CD14-positive monocyte (primary cell): ENCODE measurements around the gene SELENOK. TPM values are rescaled to one million over a fixed set of nuclear protein-coding genes. Genes with fewer than 3 reads are reported as not detected.
A peak's percentile ranks its signal among the peaks of the same experiment; 100 is the strongest.

Experiments
- DNase-seq, 3 donors: peaks; one replicate each; pipeline ENCODE4 v3.0.0-alpha.2; 2011 to 2022
- H2AFZ ChIP-seq: 2 replicates; pipeline ENCODE4 v1.6.0; 2012; ENCODE audit warnings: mild to moderate bottlenecking, low read depth, low read length, inconsistent platforms; ENCODE audit not compliant: insufficient read depth, poor library complexity, severe bottlenecking
- H3K27ac ChIP-seq, 2 donors: 1 replicate in 1 of 2; 2 replicates in 1 of 2; pipeline ENCODE4 v1.5.1; 2012 to 2013; ENCODE audit warnings: low read length in 2 of 2, control low read depth in 1 of 2, inconsistent platforms in 1 of 2, low read depth in 1 of 2, mild to moderate bottlenecking in 1 of 2
- H3K27me3 ChIP-seq, 2 donors: one replicate each; pipeline versions ENCODE4 v1.6.0 to v1.6.1; 2011 to 2013; ENCODE audit warnings: low read length in 2 of 2; ENCODE audit not compliant: control insufficient read depth in 2 of 2, insufficient read depth in 2 of 2
- H3K36me3 ChIP-seq, 2 donors: replicated peaks in 1 of 2; 1 replicate in 1 of 2; 2 replicates in 1 of 2; pipeline versions ENCODE4 v1.5.1 to v1.6.1; 2012 to 2013; ENCODE audit warnings: low read length in 2 of 2, control low read depth in 1 of 2, inconsistent platforms in 1 of 2, mild to moderate bottlenecking in 1 of 2; ENCODE audit not compliant: insufficient read depth in 2 of 2, control insufficient read depth in 1 of 2
- H3K4me1 ChIP-seq, 2 donors: 1 replicate in 1 of 2; 2 replicates in 1 of 2; pipeline versions ENCODE4 v1.5.1 to v1.6.1; 2012 to 2013; ENCODE audit warnings: low read length in 2 of 2, control low read depth in 1 of 2, inconsistent platforms in 1 of 2, mild to moderate bottlenecking in 1 of 2, moderate library complexity in 1 of 2; ENCODE audit not compliant: insufficient read depth in 2 of 2, control insufficient read depth in 1 of 2
- H3K4me2 ChIP-seq: replicated peaks from 2 replicates; pipeline ENCODE3; 2012; ENCODE audit warnings: low read length, moderate library complexity, mild to moderate bottlenecking; ENCODE audit not compliant: poor library complexity, severe bottlenecking; ENCODE audit errors: extremely low read depth
- H3K4me3 ChIP-seq, 3 experiments: fragments of 200-600 bp in 1 of 3; sonication (generic) in 1 of 3; replicated peaks in 1 of 3; 1 replicate in 2 of 3; 2 replicates in 1 of 3; pipeline ENCODE4 v1.5.1; 2011 to 2013; ENCODE audit warnings: low read length in 3 of 3, mild to moderate bottlenecking in 3 of 3, control low read depth in 2 of 3, low read depth in 2 of 3, inconsistent platforms in 1 of 3, moderate library complexity in 1 of 3
- H3K79me2 ChIP-seq: 2 replicates; pipeline ENCODE4 v1.6.0; 2012; ENCODE audit warnings: mild to moderate bottlenecking, control low read depth, inconsistent platforms, low read length, moderate library complexity; ENCODE audit not compliant: insufficient read depth
- H3K9ac ChIP-seq: 2 replicates; pipeline ENCODE4 v1.6.0; 2017; ENCODE audit warnings: low read length, mild to moderate bottlenecking; ENCODE audit not compliant: insufficient read depth, poor library complexity, severe bottlenecking
- H3K9me3 ChIP-seq, 2 donors: replicated peaks in 1 of 2; 1 replicate in 1 of 2; 2 replicates in 1 of 2; pipeline versions ENCODE4 v1.5.1 to v1.6.1; 2012 to 2013; ENCODE audit warnings: low read length in 2 of 2, control low read depth in 1 of 2; ENCODE audit not compliant: control insufficient read depth in 1 of 2, insufficient read depth in 1 of 2
- H4K20me1 ChIP-seq: 2 replicates; pipeline ENCODE4 v1.6.0; 2012; ENCODE audit warnings: mild to moderate bottlenecking, low read length, control low read depth, moderate library complexity; ENCODE audit not compliant: insufficient read depth
- H3K27ac Mint-ChIP-seq, 7 donors: one replicate each; pipeline ENCODE4 v1.8.0; 2020; ENCODE audit warnings: mild to moderate bottlenecking in 7 of 7, mixed read lengths in 7 of 7, moderate library complexity in 6 of 7, inconsistent platforms in 2 of 7
- H3K27me3 Mint-ChIP-seq, 3 donors: one replicate each; pipeline ENCODE4 v1.8.0; 2021 to 2022; ENCODE audit warnings: low read depth in 3 of 3, mild to moderate bottlenecking in 3 of 3, mixed read lengths in 3 of 3, moderate library complexity in 3 of 3, inconsistent platforms in 1 of 3
- H3K36me3 Mint-ChIP-seq, 2 donors: one replicate each; pipeline ENCODE4 v1.8.0; 2020; ENCODE audit warnings: mixed read lengths in 2 of 2, inconsistent platforms in 1 of 2, mild to moderate bottlenecking in 1 of 2
- H3K4me1 Mint-ChIP-seq: one replicate; pipeline ENCODE4 v1.8.0; 2020; ENCODE audit warnings: mild to moderate bottlenecking, mixed read lengths
- H3K4me3 Mint-ChIP-seq, 2 donors: one replicate each; pipeline ENCODE4 v1.8.0; 2020; ENCODE audit warnings: mild to moderate bottlenecking in 2 of 2, mixed read lengths in 2 of 2, moderate library complexity in 1 of 2
- H3K9me3 Mint-ChIP-seq, 7 donors: one replicate each; pipeline ENCODE4 v1.8.0; 2020 to 2022; ENCODE audit warnings: mixed read lengths in 7 of 7, mild to moderate bottlenecking in 6 of 7, moderate library complexity in 6 of 7, inconsistent platforms in 2 of 7
- CTCF ChIP-seq: fragments of 200-600 bp; IDR thresholded peaks from one replicate; pipeline ENCODE4 v1.8.0; 2022; ENCODE audit warnings: antibody characterized with exemption, mild to moderate bottlenecking
- WGBS: methylation state at CpG from one replicate; pipeline ENCODE4 v1.1.5; 2013; ENCODE audit warnings: missing lambda C conversion rate; ENCODE audit not compliant: insufficient coverage; 5-methylcytosine and 5-hydroxymethylcytosine counted together
- intact Hi-C, 2 donors: fragments of 100-400 bp; cut with micrococcal nuclease; formaldehyde crosslinking; loops; one replicate each; pipeline versions ENCODE4 v1.15.0 to v1.15.1; 2023
- polyA plus RNA-seq, 3 donors: library from polyadenylated mRNA; depleted of rRNA in 1 of 3; unstranded in 2 of 3; stranded (reverse) in 1 of 3; fragments of 300-500 nt in 2 of 3; fragments of >200 nt in 1 of 3; fragmentation: Illumina TruSeq in 2 of 3; gene quantifications; 1 replicate in 2 of 3; 2 replicates in 1 of 3; pipeline ENCODE4 v1.2.3, GENCODE V29; 2012 to 2021

The SELENOK gene
- polyA plus RNA-seq, 3 donors, result 96.4 to 117 (median 105) TPM

- Histone ChIP-seq H3K79me2 (no peaks in the 10 kb centered on the region), H3K4me3 (no peak overlapping the region), H3K4me2 (no peak overlapping the region), H3K36me3 (no peaks in the 10 kb centered on the region), H3K27me3 (peaks cover 29 to 61% of the 10 kb centered on the region in 2 donors), H2AFZ (no peak overlapping the region), H3K9me3 (peaks cover 0 to 8% of the 10 kb centered on the region in 2 donors), H3K9ac (no peak overlapping the region), H4K20me1 (no peaks in the 10 kb centered on the region), H3K4me1 (peaks cover 8 to 14% of the 10 kb centered on the region in 2 donors), H3K27ac (no peak overlapping the region)
- DNase-seq, result no peak
- no peak for TF ChIP-seq CTCF
- H3K36me3 Mint-ChIP-seq, result peaks cover 2 to 3% of the 10 kb centered on the region in 2 donors
- peaks cover 9% of the 10 kb centered on the region for H3K4me1 Mint-ChIP-seq
- intact Hi-C loops, result no loop called here
- H3K27me3 Mint-ChIP-seq, result peaks cover 58 to 69% (median 62%) of the 10 kb centered on the region in 3 donors
- 99% methylated on average over 9 of the region's 9 CpGs for WGBS
- H3K9me3 Mint-ChIP-seq, result peaks cover 0 to 10% (median 1%) of the 10 kb centered on the region in 7 donors
- peak overlapping the region in 1 of 2 donors; percentile 92 for H3K4me3 Mint-ChIP-seq
- peak overlapping the region in 2 of 7 donors; percentile 2 to 6 for H3K27ac Mint-ChIP-seq
Measured at GRCh38 chr3:53844262-53845102, 47.2 kb downstream of the SELENOK start.

GRCh38 chr3:53843195-53844177 is 48.2 kb downstream of the SELENOK start:
- peaks cover 57 to 67% (median 60%) of the 10 kb centered on the region in 3 donors for H3K27me3 Mint-ChIP-seq
- no peak for DNase-seq
- peaks cover 9% of the 10 kb centered on the region for H3K4me1 Mint-ChIP-seq
- H2AFZ ChIP-seq, result no peak overlapping the region
- H3K27ac Mint-ChIP-seq, result no peak overlapping the region
- no peaks in the 10 kb centered on the region for H3K79me2 ChIP-seq
- peaks cover 0 to 8% (median 1%) of the 10 kb centered on the region in 7 donors for H3K9me3 Mint-ChIP-seq
- H3K4me3 Mint-ChIP-seq, result peak overlapping the region in 1 of 2 donors; percentile 39
- H3K27ac ChIP-seq, result no peak overlapping the region
- WGBS, result 95% methylated on average over 5 of the region's 10 CpGs
- H3K9me3 ChIP-seq, result peaks cover 0 to 8% of the 10 kb centered on the region in 2 donors
- peaks cover 25 to 54% of the 10 kb centered on the region in 2 donors for H3K27me3 ChIP-seq
- no peak overlapping the region for H3K9ac ChIP-seq
- H3K4me2 ChIP-seq, result no peak overlapping the region
- no peaks in the 10 kb centered on the region for H4K20me1 ChIP-seq
- peaks cover 2 to 3% of the 10 kb centered on the region in 2 donors for H3K36me3 Mint-ChIP-seq
- TF ChIP-seq CTCF, result no peak
- intact Hi-C loops, result no loop called here
- H3K4me3 ChIP-seq, result no peak overlapping the region
- H3K4me1 ChIP-seq, result peaks cover 8 to 14% of the 10 kb centered on the region in 2 donors
- no peaks in the 10 kb centered on the region for H3K36me3 ChIP-seq
